ENCODE results near the gene PRRX2.

DNA sequence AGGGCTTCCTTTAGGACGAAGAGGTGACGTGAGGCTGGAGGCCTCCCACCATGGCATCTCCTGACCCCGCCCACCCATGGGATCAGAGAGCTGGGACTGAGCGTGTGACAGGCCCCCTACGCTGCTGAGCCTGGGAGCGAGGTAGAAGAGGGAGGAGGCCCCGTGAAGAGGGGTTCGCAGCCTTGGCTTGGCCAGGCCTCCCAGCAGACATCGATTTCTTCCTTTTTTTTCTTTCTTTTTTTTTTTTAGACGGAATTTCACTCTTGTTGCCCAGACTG, 47.9 kb downstream of the PRRX2 start:
- no peak for TF ChIP-seq CEBPG (CRISPR knock-in tag; IDR thresholded peaks at IDR 0.05)
- no peak for TF ChIP-seq HNRNPK (IDR thresholded peaks at IDR 0.05; ENCODE audit: low read depth, low read length, poor library complexity, severe bottlenecking)
- TF ChIP-seq GATA4 (IDR thresholded peaks at IDR 0.05; ENCODE audit: borderline replicate concordance, low read depth): no peak
- TF ChIP-seq POLR2A (IDR thresholded peaks at IDR 0.05; ENCODE audit: insufficient read depth in 1 of 2, low read depth in 2 of 2, low read length in 2 of 2): no peak
- TF ChIP-seq, protein P1, sequence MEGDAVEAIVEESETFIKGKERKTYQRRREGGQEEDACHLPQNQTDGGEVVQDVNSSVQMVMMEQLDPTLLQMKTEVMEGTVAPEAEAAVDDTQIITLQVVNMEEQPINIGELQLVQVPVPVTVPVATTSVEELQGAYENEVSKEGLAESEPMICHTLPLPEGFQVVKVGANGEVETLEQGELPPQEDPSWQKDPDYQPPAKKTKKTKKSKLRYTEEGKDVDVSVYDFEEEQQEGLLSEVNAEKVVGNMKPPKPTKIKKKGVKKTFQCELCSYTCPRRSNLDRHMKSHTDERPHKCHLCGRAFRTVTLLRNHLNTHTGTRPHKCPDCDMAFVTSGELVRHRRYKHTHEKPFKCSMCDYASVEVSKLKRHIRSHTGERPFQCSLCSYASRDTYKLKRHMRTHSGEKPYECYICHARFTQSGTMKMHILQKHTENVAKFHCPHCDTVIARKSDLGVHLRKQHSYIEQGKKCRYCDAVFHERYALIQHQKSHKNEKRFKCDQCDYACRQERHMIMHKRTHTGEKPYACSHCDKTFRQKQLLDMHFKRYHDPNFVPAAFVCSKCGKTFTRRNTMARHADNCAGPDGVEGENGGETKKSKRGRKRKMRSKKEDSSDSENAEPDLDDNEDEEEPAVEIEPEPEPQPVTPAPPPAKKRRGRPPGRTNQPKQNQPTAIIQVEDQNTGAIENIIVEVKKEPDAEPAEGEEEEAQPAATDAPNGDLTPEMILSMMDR (CRISPR knock-in tag; IDR thresholded peaks at IDR 0.05): no peak
- TF ChIP-seq ZNF138 (CRISPR knock-in tag; IDR thresholded peaks at IDR 0.05; ENCODE audit: low read depth): no peak
- no peak for TF ChIP-seq XRCC5 (optimal IDR thresholded peaks at IDR 0.05; ENCODE audit: low read length)
- TF ChIP-seq NFRKB (IDR thresholded peaks at IDR 0.05): no peak

Data from HepG2 (cell line).